ENCODE data around the gene MAP2K3.

- TF ChIP-seq CTCF (IDR thresholded peaks at IDR 0.05 in 4 of 5, conservative IDR thresholded peaks at IDR 0.05 in 1 of 5) (no peak), POLR2A (IDR thresholded peaks at IDR 0.05) (no peak)
Observed at GRCh38 chr17:21298056-21298982, 13.8 kb downstream of the MAP2K3 start.

Data from gastrocnemius medialis (tissue), 4 donors.